Loucy (cell line): ENCODE measurements around the gene ZNF555.

Source experiments
- EZH2phosphoT487 ChIP-seq: fragments of 200-600 bp; IDR thresholded peaks from 2 replicates; pipeline ENCODE4 v1.6.1; 2018; ENCODE audit warnings: antibody characterized with exemption, mild to moderate bottlenecking, moderate library complexity, borderline replicate concordance
- TF ChIP-seq, protein P1 (sequence below): fragments of 200-600 bp; sonication (generic); conservative IDR thresholded peaks from 2 replicates; pipeline ENCODE4 v1.5.1; 2014; ENCODE audit warnings: mild to moderate bottlenecking, antibody characterized with exemption, low read length

GRCh38 chr19:2810141-2811091, 30.9 kb upstream of the ZNF555 start:
- TF ChIP-seq, protein P1, sequence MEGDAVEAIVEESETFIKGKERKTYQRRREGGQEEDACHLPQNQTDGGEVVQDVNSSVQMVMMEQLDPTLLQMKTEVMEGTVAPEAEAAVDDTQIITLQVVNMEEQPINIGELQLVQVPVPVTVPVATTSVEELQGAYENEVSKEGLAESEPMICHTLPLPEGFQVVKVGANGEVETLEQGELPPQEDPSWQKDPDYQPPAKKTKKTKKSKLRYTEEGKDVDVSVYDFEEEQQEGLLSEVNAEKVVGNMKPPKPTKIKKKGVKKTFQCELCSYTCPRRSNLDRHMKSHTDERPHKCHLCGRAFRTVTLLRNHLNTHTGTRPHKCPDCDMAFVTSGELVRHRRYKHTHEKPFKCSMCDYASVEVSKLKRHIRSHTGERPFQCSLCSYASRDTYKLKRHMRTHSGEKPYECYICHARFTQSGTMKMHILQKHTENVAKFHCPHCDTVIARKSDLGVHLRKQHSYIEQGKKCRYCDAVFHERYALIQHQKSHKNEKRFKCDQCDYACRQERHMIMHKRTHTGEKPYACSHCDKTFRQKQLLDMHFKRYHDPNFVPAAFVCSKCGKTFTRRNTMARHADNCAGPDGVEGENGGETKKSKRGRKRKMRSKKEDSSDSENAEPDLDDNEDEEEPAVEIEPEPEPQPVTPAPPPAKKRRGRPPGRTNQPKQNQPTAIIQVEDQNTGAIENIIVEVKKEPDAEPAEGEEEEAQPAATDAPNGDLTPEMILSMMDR, result no peak
- TF ChIP-seq EZH2phosphoT487, result no peak
